Neural cell (in vitro differentiated cells): ENCODE measurements around the gene DAZ3. TPM values are rescaled to one million over a fixed set of nuclear protein-coding genes. Genes with fewer than 3 reads are reported as not detected.
"Not testable (repeated sequence)": the region's sequence is repeated elsewhere in the genome, so short reads cannot be mapped to it uniquely, and the experiment has no call there.

ENCODE experiments used
- H2AFZ ChIP-seq: fragments of 200-600, 300-800 bp; sonication (generic), shearing (Covaris generic); 2 replicates; pipeline ENCODE4 v1.6.0; 2014; ENCODE audit warnings: low read depth, mild to moderate bottlenecking, antibody characterized with exemption, low read length, moderate library complexity
- H3F3A ChIP-seq: fragments of 200-600 bp; shearing (Covaris generic); 2 replicates; pipeline ENCODE4 v1.6.1; 2016; ENCODE audit warnings: mild to moderate bottlenecking, moderate library complexity, mixed read lengths, antibody characterized with exemption, low read length; ENCODE audit not compliant: insufficient read depth, poor library complexity, severe bottlenecking
- H3K27ac ChIP-seq: fragments of 200-600, 300-800 bp; sonication (generic), shearing (Covaris generic); 2 replicates; pipeline ENCODE4 v1.5.1; 2014; ENCODE audit warnings: mild to moderate bottlenecking, low read length, moderate library complexity
- H3K27me3 ChIP-seq: fragments of 300-800, 200-600 bp; sonication (generic), shearing (Covaris generic); 2 replicates; pipeline ENCODE4 v1.6.0; 2014; ENCODE audit warnings: mild to moderate bottlenecking, low read depth, low read length, moderate library complexity; ENCODE audit not compliant: insufficient read depth
- H3K36me3 ChIP-seq: fragments of 300-800, 200-600 bp; sonication (generic), shearing (Covaris generic); 2 replicates; pipeline ENCODE4 v1.5.1; 2014; ENCODE audit warnings: mild to moderate bottlenecking, antibody characterized with exemption, low read length, moderate library complexity; ENCODE audit not compliant: insufficient read depth
- H3K4me2 ChIP-seq: fragments of 300-800, 200-600 bp; sonication (generic), shearing (Covaris generic); 2 replicates; pipeline ENCODE4 v1.6.0; 2014; ENCODE audit warnings: mild to moderate bottlenecking, low read length
- H3K4me3 ChIP-seq: fragments of 300-800, 200-600 bp; sonication (generic), shearing (Covaris generic); 2 replicates; pipeline ENCODE4 v1.5.1; 2014; ENCODE audit warnings: mild to moderate bottlenecking, low read length, moderate library complexity
- H3K79me2 ChIP-seq: fragments of 200-600 bp; shearing (Covaris generic); replicated peaks from 2 replicates; pipeline ENCODE4 v1.6.0; 2014; ENCODE audit warnings: mild to moderate bottlenecking, low read length, moderate library complexity; ENCODE audit not compliant: insufficient read depth
- H3K9ac ChIP-seq: fragments of 300-800, 200-600 bp; sonication (generic), shearing (Covaris generic); 2 replicates; pipeline ENCODE4 v1.6.1; 2016; ENCODE audit warnings: mild to moderate bottlenecking, low read length, mixed read lengths
- H3K9me2 ChIP-seq: fragments of 200-600 bp; shearing (Covaris generic); 2 replicates; pipeline ENCODE4 v1.6.1; 2016; ENCODE audit warnings: mild to moderate bottlenecking, low read length, mixed read lengths; ENCODE audit not compliant: insufficient read depth
- H3K9me3 ChIP-seq: fragments of 200-600, 300-800 bp; sonication (generic), shearing (Covaris generic); 2 replicates; pipeline ENCODE4 v1.6.1; 2016; ENCODE audit warnings: mild to moderate bottlenecking, mixed run types, low read length, moderate library complexity, mixed read lengths
- H4K20me1 ChIP-seq: fragments of 200-600 bp; shearing (Covaris generic); 2 replicates; pipeline ENCODE4 v1.6.1; 2016; ENCODE audit warnings: mild to moderate bottlenecking, mixed run types; ENCODE audit not compliant: insufficient read depth
- polyA minus RNA-seq: library from RNA; depleted of rRNA, polyadenylated mRNA; stranded (reverse); fragments of >200 nt; gene quantifications from 2 replicates; pipeline ENCODE4 v1.2.3, GENCODE V29; 2014
- polyA plus RNA-seq: library from polyadenylated mRNA; depleted of rRNA; stranded (reverse); fragments of >200 nt; gene quantifications from 2 replicates; pipeline ENCODE4 v1.2.3, GENCODE V29; 2014

Gene DAZ3, protein sequence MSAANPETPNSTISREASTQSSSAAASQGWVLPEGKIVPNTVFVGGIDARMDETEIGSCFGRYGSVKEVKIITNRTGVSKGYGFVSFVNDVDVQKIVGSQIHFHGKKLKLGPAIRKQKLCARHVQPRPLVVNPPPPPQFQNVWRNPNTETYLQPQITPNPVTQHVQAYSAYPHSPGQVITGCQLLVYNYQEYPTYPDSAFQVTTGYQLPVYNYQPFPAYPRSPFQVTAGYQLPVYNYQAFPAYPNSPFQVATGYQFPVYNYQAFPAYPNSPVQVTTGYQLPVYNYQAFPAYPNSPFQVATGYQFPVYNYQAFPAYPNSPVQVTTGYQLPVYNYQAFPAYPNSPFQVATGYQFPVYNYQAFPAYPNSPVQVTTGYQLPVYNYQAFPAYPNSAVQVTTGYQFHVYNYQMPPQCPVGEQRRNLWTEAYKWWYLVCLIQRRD
- polyA plus RNA-seq, result not detected in 2 replicates
- not detected in 2 replicates for polyA minus RNA-seq

GRCh38 chrY:24813293-24813692, at the start of gene DAZ3:
Gene DAZ3, minus strand, starts transcription at chrY:24813393. Its CDS starts 208 bp downstream, at chrY:24813185.
- H3K9me2 ChIP-seq, H3K36me3 ChIP-seq, H3K27ac ChIP-seq, H3K9me3 ChIP-seq, H3K27me3 ChIP-seq, H3K4me3 ChIP-seq, H4K20me1 ChIP-seq, H2AFZ ChIP-seq, H3K9ac ChIP-seq, H3K4me2 ChIP-seq, H3K79me2 ChIP-seq, H3F3A ChIP-seq: not testable (repeated sequence)

- H3K9me2 ChIP-seq, H3K27me3 ChIP-seq, H2AFZ ChIP-seq, H3K79me2 ChIP-seq, H3K4me2 ChIP-seq, H3K27ac ChIP-seq, H3K4me3 ChIP-seq, H3K36me3 ChIP-seq, H3K9ac ChIP-seq, H3F3A ChIP-seq, H3K9me3 ChIP-seq, H4K20me1 ChIP-seq: not testable (repeated sequence)
Measured at GRCh38 chrY:24833619-24834018, 20.4 kb upstream of the DAZ3 start, which contains the start of gene DAZ4. Gene DAZ4, plus strand, starts transcription at chrY:24833919. Its CDS starts 208 bp downstream, at chrY:24834127.

DNA sequence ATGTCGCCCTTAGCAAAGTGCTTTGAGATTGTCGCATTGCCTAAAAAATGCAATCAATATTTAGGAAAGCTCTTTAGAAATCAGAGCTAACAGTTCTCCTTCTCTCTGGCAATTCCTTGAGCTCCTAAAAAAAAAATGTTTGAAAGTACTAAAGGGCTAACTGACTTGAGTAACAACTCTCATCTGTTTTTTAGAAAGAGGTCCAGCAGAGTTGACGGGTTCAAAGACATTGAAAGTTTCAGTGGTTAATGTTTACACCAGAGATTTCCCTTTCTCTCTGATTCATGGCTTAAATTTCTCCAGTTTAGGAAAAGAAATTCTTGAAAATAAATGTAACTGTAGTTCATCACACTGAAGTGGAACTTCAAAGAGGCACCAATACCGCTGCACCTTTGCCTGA, 11.9 kb upstream of the DAZ3 start:
- not testable (repeated sequence) for H3K27me3 ChIP-seq

DNA sequence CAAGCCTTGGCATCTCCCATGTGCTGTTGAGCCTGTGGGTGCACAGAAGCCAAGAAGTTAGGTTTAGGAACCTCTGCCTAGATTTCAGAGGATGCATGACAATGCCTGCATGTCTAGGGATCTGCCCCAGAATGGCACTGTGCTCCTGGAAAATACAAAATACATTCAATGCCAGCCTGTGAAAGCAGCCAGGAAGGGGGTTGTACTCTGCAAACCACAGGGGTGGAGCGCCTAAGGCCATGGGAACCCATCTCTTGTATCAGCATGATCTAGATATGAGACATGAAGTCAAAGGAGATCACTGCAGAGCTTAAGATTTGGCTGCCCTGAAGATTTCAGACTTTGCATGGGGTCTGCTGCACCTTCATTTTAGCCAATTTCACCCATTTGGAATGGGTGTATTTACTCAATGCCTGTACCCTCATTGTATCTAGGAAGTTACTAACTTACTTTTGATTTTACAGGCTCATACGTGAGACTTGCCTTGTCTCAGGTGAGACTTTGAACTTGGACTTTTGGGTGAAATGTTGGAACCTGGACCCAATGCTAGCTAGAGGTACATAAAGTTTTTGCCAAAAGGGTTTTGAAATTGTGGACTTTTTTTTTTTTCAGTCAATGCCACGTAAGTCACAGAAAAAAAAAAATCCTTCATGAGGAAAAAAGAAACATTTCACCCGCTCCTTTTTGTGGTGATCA, 11.1 kb upstream of the DAZ3 start:
- H3K9me3 ChIP-seq, H3K4me2 ChIP-seq, H3K36me3 ChIP-seq, H3K9me2 ChIP-seq, H3K27ac ChIP-seq, H3K9ac ChIP-seq, H3K27me3 ChIP-seq, H2AFZ ChIP-seq, H3K4me3 ChIP-seq, H3K79me2 ChIP-seq, H3F3A ChIP-seq, H4K20me1 ChIP-seq: not testable (repeated sequence)

More for the DNA sequence above, 11.9 kb upstream of the DAZ3 start:
- not testable (repeated sequence) for H3K4me2 ChIP-seq, H3K36me3 ChIP-seq, H2AFZ ChIP-seq, H3K9me3 ChIP-seq, H3K27ac ChIP-seq, H3F3A ChIP-seq, H3K4me3 ChIP-seq, H3K9me2 ChIP-seq, H3K9ac ChIP-seq, H3K79me2 ChIP-seq, H4K20me1 ChIP-seq

GRCh38 chrY:24821836-24822235, 8.6 kb upstream of the DAZ3 start:
- H3K27ac ChIP-seq, H3K9me3 ChIP-seq, H4K20me1 ChIP-seq, H3K4me2 ChIP-seq, H3K4me3 ChIP-seq, H2AFZ ChIP-seq, H3F3A ChIP-seq, H3K9me2 ChIP-seq, H3K9ac ChIP-seq, H3K36me3 ChIP-seq, H3K79me2 ChIP-seq, H3K27me3 ChIP-seq: not testable (repeated sequence)

Other genes starting within 250 kb of the DAZ3 start
- gene BPY2B, start 195.4 kb downstream of the DAZ3 start, polyA plus RNA-seq, result not detected in 2 replicates
- not detected in 2 replicates for gene DAZ4, start 20.5 kb upstream of the DAZ3 start, polyA plus RNA-seq
- not detected in 2 replicates for gene BPY2C, start 238.7 kb upstream of the DAZ3 start, polyA plus RNA-seq